ENCODE results near the gene IFITM1. TPM values are rescaled to one million over a fixed set of nuclear protein-coding genes. Genes with fewer than 3 reads are reported as not detected.

Gene IFITM1
- total and polyA plus RNA-seq, 2 of the 13 experiments (the other 11 are each of a cell fraction or from before 2014, with no cell fraction given), result 0.38 to 11.1 TPM

- TF ChIP-seq PHF5A (CRISPR knock-in tag; IDR thresholded peaks at IDR 0.05; ENCODE audit: low read depth, unreplicated experiment), result peak; percentile 43
- TF ChIP-seq ZBTB33 (CRISPR knock-in tag; IDR thresholded peaks at IDR 0.05), result peak; percentile 55; the same call in 1 of the 2 replicates
- TF ChIP-seq RNF2 (conservative IDR thresholded peaks at IDR 0.05; ENCODE audit: low read depth), result peak; percentile 62; the same call in 1 of the 2 replicates
- peak; percentile 73 for TF ChIP-seq KAT8 (CRISPR knock-in tag; IDR thresholded peaks at IDR 0.05)
- peak; percentile 55; the same call in 1 of the 2 replicates for TF ChIP-seq ATF2 (CRISPR knock-in tag; IDR thresholded peaks at IDR 0.05)
- TF ChIP-seq ELF1 (CRISPR knock-in tag; IDR thresholded peaks at IDR 0.05), result peak; percentile 36; the same call in 1 of the 2 replicates
- TF ChIP-seq ZSCAN9 (CRISPR knock-in tag; IDR thresholded peaks at IDR 0.05; ENCODE audit: borderline replicate concordance), result peak; percentile 76; the same call in 1 of the 2 replicates
- TF ChIP-seq POGZ (CRISPR knock-in tag; IDR thresholded peaks at IDR 0.05), result 0 out of 2 replicates have a peak, but pooled peaks have one; percentile 22
- no peak for TF ChIP-seq SIN3A (IDR thresholded peaks at IDR 0.05; ENCODE audit: borderline replicate concordance, low read depth, low read length)
- peak; percentile 96 for TF ChIP-seq GZF1 (CRISPR knock-in tag; IDR thresholded peaks at IDR 0.05)
- peak; percentile 65 for TF ChIP-seq SKIL (CRISPR knock-in tag; IDR thresholded peaks at IDR 0.05; ENCODE audit: borderline replicate concordance)
- TF ChIP-seq ZNF33B (CRISPR knock-in tag; IDR thresholded peaks at IDR 0.05), result peak; percentile 42; the same call in 1 of the 2 replicates
- TF ChIP-seq ZFY (CRISPR knock-in tag; IDR thresholded peaks at IDR 0.05), result peak; percentile 93
- TF ChIP-seq SIX4 (CRISPR knock-in tag; IDR thresholded peaks at IDR 0.05), result peak; percentile 82
- no peak for TF ChIP-seq CENPT (CRISPR knock-in tag; IDR thresholded peaks at IDR 0.05; ENCODE audit: low read depth)
- TF ChIP-seq IKZF1 (IDR thresholded peaks at IDR 0.05), result no peak
- TF ChIP-seq ZNF264 (CRISPR knock-in tag; IDR thresholded peaks at IDR 0.05), result peak; percentile 56; the same call in 1 of the 2 replicates
- no peak for TF ChIP-seq ZNF280D (CRISPR knock-in tag; IDR thresholded peaks at IDR 0.05)
- 0 out of 2 replicates have a peak, but pooled peaks have one; percentile 11 for TF ChIP-seq HOMEZ (CRISPR knock-in tag; IDR thresholded peaks at IDR 0.05; ENCODE audit: low read depth)
- 0 out of 2 replicates have a peak, but pooled peaks have one; percentile 27 for TF ChIP-seq ZFP82 (CRISPR knock-in tag; IDR thresholded peaks at IDR 0.05; ENCODE audit: borderline replicate concordance)
These were observed 39.5 kb downstream of the IFITM1 start (continued) for GRCh38 chr11:353179-353873.
